Activated naive CD4-positive, alpha-beta T cell (primary cell): ENCODE results near the gene BMP6.

Source experiments
- DNase-seq, 4 experiments: peaks; one replicate each; lab custom pipeline; 2025; lab: John Stamatoyannopoulos, UW

Gene BMP6

DNA sequence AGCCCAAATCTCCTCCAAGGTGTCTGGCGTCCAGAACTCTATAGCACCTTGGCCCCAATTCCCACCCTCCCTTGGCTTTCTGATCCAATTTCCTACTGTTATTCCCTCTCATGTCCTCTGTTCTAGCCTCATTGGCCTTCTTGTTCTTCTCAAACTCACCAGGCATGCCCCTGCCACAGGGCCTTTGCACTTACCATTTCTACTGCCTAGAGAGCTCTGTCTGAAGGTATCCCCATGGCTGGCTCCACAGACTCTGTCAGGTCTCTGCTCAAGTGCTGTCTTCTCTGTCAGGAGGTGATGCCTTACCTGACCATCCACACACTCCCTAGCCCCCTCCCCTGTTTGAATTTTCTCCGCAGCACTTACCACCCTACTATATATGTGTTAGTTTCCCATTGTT lies 5.6 kb upstream of the BMP6 start:
- DNase-seq = no peak

DNA sequence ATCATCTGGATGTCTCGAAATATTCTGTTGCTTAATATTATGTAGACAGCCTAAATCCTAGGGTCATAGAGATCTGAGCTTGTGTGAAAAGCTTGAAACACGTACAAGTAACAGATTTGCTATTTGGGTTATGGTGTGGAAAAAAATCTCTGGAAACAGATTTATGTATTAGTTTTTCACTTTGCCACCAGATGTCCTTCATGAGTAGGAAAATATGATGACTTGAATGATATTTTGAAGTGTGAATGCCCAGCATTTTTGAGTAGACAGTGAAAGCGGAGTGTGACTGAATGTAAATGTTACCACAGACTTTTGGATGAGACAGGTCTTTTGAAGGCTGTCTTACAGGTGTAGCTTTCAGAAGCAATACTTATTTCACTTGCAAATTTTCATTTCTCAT lies 4.2 kb upstream of the BMP6 start:
- no peak for DNase-seq

DNA sequence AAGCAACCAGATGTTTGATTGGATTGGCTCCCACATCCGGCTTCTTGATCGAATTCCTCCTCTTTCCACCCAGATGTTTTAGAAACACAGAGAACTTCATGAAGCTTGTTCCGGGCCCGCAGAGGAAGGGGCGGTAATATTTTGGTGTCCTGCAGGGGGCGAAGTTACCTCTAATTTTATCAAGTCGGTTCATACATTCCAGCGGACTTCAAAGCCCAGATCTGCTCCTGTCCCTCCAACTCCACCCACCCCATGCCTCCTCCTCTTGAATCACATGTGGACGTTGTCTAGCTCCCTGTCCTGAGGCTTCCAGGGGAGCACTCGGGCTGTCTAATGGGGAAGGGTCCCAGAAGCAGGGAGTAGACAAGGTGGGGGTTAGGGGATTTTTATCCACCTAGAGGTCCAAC lies 2.9 kb upstream of the BMP6 start:
- peak in 3 of 4 experiments; percentile 18 to 38 (median 23) for DNase-seq

DNA sequence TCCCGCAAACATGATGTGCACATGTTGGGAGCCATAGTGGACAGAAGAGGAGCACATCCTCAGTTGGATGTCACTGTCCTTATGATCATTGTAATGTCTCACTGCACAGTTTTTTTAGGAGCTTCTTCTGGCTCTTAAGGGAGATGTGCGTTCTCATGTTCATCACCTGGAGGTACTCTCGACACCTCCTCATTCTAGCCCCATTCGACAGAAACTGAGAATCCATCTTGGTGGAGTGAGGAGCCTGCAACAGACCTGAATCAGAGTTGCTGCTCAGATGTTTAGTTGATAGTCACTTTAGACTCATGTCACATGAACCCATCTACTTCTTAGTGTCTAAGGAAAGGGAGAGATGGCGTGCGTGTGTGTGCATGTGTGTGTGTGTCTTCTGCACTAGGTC lies 2.3 kb upstream of the BMP6 start:
- no peak for DNase-seq

DNA sequence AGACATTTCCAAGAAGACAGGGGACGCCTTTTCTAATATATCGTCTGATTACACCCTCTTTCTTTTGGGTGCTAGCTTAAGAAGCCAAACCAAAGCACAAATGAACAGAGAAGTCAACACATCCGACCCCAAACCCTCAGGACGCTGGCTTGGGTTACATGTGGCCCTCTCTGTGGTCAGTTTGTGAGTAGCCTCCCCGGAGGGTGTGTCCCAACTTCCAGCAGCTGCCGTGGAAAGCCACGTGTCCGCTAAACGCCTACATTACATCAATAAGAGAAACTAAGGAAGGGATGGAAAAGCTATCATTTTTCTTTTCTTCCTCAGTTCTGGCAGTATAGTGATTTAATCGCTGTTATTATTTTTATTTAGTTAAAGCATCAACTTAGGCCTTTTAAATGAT lies 487 bp upstream of the BMP6 start:
- DNase-seq = no peak

DNA sequence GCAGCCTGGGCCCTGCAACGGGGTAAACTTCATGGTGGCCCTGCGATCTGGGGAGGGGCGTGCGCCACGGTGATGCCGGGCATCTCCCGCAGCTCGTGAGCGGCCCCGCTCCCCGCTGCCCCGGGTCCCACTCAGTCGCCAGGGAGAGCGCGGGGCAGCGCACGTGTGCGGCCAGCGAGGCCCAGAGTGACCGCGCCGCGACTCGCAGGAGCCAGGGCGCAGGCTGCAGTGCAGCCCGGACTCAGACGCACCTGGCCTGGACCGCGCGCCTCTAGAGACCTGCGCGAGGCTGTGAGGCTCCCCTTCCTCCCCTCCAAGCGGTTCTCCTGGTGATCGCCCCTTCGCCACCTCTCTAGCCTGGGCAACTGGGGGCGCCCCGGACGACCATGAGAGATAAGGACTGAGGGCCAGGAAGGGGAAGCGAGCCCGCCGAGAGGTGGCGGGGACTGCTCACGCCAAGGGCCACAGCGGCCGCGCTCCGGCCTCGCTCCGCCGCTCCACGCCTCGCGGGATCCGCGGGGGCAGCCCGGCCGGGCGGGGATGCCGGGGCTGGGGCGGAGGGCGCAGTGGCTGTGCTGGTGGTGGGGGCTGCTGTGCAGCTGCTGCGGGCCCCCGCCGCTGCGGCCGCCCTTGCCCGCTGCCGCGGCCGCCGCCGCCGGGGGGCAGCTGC lies 652 bp downstream of the BMP6 start:
- DNase-seq = no peak

DNA sequence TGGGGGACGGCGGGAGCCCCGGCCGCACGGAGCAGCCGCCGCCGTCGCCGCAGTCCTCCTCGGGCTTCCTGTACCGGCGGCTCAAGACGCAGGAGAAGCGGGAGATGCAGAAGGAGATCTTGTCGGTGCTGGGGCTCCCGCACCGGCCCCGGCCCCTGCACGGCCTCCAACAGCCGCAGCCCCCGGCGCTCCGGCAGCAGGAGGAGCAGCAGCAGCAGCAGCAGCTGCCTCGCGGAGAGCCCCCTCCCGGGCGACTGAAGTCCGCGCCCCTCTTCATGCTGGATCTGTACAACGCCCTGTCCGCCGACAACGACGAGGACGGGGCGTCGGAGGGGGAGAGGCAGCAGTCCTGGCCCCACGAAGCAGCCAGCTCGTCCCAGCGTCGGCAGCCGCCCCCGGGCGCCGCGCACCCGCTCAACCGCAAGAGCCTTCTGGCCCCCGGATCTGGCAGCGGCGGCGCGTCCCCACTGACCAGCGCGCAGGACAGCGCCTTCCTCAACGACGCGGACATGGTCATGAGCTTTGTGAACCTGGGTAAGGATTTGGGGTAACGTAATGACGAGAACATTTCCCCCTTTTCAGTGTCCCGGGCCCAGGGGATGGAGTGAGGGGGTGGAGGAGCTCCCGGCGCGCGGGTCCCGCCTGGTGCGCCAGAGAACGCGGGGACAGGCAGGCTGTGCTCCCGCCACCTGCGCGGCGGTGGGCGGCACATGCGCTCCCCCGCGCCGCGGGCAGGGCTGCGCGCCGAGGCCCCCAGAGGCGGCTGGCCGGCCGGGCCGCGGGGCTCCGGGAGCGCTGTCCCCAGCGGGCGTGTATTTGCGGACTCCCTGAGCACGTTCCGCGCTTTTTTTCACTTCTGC lies 1.4 kb downstream of the BMP6 start:
- DNase-seq = no peak

DNA sequence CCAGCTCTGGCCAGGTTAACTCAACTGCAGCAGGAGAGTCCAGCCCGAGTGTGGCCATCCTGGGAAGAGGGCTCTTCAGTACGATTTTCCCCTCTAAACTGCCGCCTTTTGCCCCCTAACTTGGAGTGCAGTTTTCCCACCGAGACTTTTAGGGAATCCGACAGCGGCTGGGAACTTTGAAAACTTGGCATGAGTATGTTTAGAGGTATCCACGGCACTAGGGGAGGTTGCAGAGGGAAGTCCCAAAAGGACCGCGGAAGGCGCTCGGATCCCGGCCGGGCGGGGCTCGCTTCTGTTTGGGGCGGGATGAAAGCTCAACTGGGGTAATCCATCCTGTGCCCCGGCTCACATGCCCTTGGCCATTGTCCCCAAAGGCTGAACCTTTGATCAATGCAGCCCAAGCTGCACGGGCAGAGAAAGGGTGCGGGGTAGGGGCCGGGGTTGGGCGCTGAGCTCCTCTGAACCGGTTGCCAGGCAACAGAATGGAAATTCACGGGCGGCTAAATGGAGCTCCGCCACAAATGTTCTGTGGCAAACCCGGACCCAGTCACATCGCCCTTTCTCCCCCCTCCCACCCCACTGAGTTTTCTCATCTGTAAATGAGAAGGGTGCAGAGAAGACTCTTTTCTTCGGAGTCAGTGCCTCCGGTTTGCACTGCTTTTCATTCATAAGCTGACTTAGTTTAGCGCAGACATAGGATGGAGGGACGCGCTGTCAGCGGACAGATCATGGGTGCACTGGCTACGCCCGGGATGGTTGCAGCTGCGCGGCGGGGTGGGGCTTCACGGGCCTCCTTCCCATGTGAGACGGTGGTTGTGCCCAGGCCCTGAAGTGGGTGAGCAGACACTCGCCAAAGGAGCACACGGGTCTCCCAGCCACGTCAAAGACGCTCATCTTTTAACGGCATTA lies 2.3 kb downstream of the BMP6 start:
- no peak for DNase-seq

DNA sequence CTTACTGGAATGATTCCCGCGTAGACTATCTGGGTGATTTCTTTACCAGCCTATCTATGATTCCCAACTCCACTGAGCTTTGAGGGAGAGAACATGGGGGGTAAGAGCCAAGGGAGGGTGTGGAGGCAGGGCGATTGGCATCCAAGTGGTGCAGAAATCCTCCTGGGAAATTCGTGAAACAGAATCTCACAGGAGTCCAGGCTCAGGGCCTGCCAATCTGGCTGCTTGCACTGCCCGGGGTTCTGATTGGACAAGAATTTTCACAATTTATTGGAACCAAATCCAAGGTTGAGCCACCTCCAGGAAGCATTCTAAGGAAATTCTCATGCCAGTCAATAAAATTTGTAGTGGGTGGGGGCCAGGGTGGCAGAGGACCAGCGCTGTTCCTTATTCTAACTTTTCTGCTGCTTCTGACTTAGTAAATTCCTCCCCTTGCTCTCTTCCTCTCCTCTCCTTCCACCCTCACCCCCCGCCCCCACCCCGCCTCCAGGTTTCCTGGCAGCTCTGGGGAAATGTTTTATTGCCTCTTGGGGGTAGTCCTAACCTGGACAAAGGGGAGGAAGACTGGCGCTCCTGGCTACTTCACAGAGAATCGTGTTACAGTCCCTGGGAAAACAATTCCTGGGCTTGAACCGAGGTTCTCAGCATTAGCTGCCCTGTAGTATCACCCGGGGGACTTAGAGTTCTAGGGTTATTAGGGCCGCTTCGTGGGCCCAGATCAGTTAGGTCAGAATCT lies 3.1 kb downstream of the BMP6 start:
- DNase-seq = no peak

DNA sequence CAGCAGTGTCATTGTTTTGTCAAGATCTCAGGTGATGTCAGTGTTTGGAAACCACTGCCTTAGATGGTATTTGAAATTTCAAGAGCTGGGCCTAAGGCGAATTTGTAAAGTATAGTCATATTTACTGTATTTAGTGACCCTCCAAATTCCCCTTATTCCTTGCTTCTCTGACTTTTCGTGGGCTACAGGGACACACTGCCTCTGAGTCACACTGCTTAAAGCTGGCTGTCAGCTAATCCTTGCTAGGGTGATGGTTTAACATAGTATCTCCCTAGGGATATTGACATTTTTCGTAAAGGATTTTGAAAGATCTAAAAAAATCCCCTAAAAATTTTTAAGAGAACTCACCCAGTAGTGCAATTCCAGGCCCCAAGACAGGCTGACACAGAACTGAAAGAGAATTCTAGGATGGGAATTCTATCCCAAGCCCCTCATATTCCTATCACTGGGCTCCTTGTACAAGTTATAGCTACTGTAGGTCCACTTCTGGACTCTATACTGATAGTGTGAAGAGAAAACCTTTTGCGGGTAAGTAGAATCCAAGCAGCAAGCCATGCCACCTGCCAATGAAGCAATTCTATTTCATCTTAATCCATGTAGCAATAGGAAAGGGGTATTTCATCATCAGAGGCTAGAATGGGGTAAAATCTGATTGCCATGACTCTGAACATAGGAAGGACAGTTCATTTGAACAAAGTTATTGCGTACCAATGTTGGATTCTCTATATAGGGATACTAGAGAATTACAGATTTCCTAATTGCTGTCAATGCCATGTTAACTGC lies 4.3 kb downstream of the BMP6 start:
- DNase-seq = no peak

DNA sequence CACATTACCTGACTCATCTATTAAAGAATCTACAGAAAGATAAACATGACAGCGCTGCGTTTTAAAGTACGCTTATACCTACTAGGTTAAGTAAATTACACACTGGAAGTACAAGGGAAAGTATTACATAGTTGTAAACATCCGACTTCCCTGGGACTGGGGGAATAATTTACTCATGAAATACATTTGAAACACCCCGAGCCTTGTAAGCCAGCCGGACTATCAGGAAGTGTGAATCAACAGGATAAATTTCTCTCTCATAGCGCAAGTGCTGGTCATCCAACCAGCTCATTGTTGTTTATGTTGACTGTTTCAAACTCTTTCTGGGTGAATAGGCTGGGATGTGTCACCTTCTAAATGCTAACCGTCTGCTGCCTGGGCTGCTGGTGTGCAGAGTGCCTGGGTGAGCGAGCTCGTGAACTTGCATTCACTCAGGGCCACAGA lies 4.9 kb downstream of the BMP6 start:
- DNase-seq = no peak

DNA sequence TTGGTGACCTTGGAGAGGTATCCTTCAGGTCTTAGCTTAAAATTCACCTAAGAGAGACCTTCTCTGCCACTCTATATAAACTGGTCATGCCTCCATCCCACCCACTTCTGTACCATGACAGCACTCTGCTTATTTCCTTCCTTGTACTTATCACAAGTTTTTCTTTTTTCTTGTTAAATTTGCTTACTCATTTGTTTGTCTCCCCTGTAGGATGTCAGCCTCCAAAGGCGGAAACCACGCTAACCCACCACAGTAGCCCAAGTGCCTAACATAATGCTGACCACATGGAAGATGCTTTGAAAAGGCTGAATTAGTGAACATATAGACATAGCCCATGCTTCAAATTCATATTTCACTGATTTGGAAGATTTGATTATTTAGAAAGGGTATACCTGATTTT lies 5.4 kb downstream of the BMP6 start:
- no peak for DNase-seq

DNA sequence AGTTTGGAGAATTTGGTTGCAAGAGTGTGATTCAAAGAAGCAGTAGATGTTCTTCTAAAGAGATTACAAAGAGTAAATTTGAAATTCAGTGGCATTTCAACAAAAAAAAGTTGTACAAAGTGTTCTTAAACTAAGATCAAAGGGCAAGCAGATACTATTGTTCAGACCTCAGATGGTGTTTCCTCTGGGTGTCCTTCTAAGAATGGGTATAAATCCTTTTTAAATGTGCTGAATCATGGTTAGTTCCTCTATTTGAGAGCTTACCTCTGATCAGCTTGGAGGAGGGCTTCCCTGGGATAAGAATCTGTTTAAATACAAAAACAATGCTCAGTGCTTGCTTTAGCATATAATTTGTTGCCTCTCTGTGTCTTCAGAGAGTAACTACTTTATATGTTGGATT lies 6.3 kb downstream of the BMP6 start:
- no peak for DNase-seq

DNA sequence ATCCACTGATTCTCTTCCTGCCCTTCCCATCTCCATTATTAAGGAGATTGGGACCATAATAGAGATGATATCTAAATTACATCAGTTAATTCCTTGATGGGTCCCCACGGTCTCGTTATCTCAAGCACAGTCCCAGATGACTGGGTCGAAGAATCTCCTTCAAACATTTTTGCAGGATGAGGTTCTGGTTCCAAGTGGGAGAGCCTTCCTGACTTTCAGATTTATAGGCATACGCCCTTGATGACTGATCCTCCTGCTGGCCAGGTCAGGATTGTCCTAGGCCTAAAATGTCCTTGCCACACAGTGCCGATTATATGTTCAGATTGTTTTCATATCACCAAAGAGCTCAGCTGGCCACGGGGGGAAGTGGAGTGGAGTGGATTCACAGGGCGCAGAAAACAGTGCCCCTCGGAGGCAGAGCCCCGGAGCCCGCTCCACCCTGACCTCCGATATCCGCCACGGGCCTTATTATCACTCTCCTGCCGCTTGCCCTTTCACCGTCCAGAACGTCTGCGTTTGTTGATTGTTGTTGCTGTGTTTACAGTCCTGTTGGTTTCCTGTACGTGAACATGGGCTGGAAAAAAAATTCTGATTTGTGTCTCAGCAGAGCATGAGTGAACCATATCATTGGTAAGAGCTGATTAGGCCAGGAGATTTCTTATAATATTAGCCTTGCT lies 8.9 kb downstream of the BMP6 start:
- DNase-seq = no peak

DNA sequence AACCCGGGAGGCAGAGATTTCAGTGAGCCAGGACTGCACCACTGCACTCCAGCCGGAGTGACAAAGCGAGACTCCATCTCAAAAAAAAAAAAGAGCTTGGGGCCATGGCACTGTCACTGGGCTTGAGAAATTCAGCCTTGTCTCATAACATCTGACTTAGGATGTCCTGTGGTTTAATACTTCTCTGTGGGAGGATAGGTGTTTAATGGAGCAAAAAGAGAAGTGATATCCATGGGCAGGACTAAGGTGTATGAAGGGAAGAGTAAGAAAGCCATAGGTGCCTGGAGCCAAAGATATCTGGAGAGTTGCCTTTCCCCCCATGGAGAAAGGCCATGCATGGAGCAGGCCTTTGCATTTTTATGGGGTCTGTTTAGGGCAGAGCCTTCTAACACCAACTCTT lies 11.2 kb downstream of the BMP6 start:
- DNase-seq = no peak

DNA sequence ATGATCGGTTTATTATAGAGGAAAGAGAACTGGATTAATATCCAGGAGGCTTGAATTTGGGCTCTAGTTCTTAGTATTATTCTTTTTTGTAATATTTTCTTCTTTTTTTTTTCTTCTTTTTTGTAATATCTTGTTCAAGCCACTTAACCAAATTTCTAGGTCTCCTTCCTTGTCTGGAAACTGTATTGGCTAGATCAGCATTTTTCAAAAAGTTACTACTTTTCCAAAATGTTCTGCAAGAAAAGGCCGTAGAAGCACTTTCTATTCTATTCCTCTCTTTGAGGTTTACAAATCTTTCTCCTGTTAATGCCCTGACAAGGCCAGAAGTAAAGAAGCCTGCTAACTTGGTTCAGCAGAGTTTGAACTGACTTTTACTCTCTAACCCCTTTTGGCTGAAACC lies 12.0 kb downstream of the BMP6 start:
- DNase-seq = no peak

DNA sequence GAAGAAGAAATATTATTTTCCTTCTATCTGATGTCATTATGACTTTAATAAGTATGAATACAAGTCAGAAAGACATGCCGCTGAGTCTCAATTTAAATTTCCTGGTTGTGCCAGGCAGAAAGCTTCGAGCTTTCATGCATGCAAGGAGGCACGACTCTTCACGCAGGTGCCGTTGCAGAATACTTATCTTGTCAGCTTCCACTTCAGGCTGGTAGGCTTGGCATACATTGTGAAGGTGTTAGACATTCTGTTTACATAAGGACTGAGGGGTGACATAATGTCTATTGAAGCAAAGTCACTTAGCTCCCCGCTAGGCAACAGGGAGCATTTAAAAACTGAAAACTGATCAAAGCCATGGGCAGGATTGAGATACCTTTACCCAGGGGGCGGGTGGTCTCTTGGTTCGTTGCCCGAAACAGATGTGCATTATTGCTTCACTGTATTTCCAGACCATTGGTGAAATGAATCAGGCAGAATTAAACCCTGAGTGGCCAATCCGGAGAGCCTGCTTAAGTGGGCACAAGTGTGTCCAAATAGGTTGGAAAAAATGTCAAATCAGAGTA lies 16.4 kb downstream of the BMP6 start:
- DNase-seq = no peak

DNA sequence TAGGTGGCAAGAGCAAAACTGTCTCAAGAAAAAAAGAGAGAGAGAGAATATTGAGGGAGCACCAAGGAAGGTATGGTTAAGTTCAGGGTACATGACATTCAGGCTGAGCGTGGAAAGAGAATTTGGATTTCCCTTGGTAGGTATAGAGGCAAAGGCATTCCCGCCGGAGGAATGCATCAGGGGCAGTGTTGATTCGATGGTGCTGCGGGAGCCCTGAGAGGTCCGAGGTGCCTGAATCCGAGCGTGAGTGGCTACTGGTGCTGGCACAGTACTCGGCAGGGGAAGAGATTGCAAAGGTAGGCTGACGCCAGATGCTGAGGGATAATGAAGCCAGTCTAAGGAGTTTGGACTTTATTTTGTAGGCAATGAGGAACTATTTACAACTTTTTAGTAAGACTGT lies 20.0 kb downstream of the BMP6 start:
- DNase-seq = no peak

DNA sequence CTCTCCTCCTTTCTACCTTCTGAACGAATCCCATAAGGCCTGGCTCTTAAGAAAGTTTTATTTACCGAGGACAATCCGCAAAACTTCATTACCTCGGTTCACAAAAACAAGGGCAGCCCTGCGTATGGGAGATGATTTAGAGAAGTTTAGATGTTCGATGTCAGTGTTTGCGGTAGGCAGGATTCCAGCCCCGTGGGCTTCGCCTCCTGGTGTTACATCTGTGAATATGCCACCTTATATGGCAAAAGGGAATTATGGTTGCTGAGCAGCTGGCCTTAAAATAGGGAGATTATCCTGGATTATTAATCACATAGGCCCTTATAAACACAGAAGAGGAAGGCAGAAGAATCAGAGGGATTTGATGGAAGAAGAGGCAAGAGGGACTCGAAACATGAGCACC lies 21.1 kb downstream of the BMP6 start:
- DNase-seq = no peak

DNA sequence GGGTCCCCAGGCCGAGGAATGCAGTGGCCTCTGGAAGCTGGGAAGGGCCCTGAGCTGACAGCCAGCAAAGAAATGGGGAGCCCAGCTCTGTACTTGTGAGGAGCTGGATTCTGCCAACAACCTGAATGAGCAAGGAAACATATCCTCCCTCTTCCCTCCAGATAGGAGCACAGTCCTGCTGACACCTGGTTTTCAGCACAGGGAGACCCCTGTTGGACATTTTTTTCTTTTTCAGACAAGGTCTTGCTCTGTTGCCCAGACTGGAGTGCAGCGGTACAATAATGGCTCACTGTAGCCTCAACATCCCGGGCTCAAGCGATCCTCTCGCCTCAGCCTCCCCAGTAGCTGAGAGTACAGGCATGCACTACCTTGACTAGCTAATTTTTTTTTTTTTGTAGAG lies 21.5 kb downstream of the BMP6 start:
- no peak for DNase-seq
